Erythroblast (primary cell): Measurements from ENCODE around the gene KIF1B.

Source experiments
- GATA1 ChIP-seq: IDR thresholded peaks from 2 replicates; pipeline ENCODE4 v1.6.1; 2011; ENCODE audit warnings: low read depth, mild to moderate bottlenecking, control low read depth, low read length, moderate library complexity
- POLR2A ChIP-seq: IDR thresholded peaks from 2 replicates; pipeline ENCODE4 v1.6.1; 2011; ENCODE audit warnings: mild to moderate bottlenecking, low read length

- no peak for TF ChIP-seq POLR2A
- no peak for TF ChIP-seq GATA1
These were observed 187.9 kb downstream of the KIF1B start for GRCh38 chr1:10398278-10398733.
